NOMO-1 (cell line): Measurements from ENCODE around the gene ZFHX3.

Experiments used
- DNase-seq, 2 experiments: peaks; one replicate each; lab custom pipeline; 2025; ENCODE audit not compliant: unreplicated experiment in 2 of 2; lab: John Stamatoyannopoulos, UW

ZFHX3 gene

DNA sequence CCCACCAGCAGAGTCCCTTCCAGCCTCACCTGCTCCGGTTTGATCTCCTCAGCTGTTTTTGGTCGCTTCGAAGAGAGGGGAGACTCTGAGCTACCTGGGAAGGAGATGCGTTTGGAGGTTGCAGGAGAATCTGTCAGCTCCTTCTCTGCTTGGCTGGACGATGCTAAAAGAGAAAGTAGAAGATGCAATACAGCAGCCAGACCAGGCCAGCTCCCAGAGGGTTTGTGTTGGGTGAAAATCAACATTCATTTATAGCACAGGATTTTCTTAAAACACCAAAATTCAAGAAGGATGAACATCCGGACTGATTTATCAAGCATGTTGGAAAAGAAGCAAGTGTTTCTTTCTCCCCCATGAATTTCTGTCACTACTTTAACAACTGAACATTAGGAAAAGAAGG lies 236.1 kb downstream of the ZFHX3 start:
- DNase-seq = no peak

DNA sequence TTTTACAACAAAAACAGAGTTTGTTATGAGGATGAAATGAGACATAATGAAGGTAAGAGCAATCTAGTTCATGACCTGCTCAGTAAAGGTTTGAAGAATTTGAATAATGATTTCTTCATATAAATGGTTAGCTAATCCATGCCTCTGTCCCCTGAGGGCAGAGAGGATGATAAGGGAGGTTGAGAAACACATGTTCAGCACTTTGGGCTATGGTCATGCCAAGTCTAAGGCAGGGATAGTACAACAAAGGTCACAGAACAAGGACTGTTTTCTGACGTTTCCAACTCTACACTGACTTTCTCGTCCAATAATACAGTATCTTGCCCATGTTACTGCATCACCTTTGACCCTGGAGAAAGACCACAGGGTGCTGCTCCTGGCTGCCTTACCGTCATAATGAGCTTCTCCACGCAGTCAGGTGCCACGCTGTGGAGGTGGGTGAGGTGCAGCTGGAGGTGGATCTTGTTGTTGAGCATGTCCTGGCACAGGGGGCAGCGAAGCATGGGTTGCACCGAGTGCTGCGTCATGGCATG lies 236.7 kb downstream of the ZFHX3 start:
- DNase-seq = no peak

DNA sequence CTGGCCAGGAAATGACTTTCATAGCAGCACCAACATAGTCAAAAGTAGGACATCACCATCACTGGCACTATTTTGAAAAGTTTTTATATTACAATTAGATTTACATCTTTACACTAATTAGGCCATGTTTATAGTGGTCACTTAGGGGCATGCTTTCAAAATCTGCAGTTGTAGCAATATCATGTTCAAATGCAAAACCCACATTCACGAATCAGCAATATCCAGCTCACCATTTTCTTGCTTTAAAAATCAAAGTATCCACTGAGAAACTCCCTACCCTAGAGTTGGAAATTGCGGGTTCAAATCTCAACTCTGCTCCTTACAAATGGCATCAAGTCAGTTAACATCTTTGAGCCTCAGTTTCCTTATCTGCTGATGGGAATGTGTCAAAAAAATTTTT lies 237.4 kb downstream of the ZFHX3 start:
- no peak for DNase-seq

DNA sequence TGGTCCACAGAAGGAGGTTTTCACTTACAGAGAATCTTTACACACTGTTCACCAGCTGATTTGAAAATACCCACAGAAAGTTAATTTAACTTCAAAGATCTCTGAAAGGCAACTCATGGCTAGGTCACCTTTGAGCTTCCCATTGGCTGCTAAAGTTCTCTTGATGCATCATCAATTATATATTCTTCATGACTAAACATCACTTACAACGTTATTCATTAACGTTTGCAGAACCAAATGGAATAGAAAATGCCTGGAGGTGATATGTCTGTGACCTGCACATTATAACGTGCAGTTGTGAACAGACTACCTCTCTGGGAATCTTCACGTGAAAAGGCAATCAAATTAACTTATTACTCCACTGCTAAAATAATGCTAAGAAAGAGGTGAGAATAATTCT lies 238.5 kb downstream of the ZFHX3 start:
- DNase-seq = no peak

DNA sequence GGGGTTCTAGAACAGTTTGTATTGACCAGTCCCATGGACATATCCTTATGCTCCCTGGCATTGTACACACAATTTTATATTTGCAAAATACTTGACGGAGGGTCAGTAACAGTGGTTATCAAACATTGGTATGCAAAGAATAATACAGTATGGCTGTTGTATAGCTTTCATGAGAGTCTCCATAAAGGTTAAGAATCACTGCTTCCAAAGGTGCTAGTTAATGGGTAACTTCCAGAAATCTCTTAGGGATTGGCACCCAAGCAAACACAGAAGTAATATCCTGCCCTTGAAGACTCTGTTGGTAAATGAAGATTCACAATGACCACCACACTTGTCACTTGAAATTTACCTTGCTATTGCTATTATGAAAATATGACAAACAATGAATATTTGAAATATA lies 239.2 kb downstream of the ZFHX3 start:
- DNase-seq = no peak

DNA sequence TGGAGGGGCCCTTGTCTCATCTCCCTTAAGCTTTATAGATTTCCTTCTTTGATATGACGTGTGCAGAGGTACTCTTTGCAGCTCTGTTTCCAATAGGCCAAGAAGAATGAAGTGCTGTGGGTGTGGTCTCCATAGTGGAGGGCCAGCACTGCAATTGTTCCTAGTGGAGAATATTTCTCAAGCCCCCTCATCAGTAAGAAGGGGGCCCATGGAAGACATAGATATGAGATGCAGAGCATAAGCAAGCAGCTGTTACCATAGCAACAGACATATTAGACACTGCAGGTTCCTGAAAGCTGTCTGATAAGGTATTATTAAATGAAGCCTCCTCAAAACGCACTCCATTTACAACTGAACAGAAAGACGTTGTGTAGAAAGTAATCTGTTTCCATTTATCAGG lies 240.7 kb downstream of the ZFHX3 start:
- DNase-seq = no peak

DNA sequence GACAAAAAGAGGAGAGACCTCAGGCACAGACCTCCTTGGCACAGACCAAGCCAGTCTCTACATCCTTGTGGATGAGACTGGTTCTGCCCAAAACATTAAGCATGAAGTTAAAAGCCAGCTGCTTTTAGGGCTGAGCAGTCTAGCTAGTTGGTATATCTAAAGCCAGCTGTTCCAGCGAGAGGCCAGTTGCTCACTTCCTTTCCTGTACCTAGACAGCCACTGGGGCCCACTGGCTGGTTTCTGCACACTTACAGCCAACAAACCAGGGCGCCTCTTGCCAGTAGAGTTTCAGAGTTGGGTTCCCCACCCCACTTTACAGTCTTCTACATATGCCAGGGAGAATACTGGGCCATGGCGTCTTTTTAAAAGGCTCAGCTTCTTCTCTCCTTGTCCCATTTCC lies 242.4 kb downstream of the ZFHX3 start:
- no peak for DNase-seq

DNA sequence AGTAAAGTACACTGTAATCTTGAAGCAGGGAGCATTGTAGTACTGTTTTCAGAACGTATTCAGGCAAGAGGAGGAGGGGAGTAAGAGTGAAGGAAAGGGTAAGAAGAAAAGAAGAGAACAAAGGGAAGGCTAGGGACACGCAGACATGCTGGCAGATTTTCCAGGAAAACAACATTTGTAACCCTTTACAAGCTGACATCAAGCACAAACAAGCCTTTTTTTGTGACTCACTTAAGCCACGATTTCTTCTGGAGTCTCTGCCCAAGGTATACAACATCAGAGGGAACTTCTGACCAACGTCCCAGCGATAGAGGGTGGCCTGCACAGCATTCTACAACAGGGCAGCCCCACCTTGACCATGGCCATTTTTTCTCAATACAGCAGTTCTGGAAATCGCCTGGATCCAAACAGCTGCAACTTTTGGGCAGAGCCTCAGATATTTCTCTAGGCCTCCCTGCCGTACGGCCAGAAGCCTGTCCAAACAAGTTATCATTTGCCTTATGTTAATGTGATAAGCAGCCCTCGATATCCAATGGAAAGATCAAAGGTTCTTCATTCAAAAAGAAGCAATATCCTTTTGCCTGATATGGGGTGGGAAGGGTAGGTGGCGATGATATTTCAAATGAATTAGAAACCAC lies 247.3 kb downstream of the ZFHX3 start:
- DNase-seq = no peak

DNA sequence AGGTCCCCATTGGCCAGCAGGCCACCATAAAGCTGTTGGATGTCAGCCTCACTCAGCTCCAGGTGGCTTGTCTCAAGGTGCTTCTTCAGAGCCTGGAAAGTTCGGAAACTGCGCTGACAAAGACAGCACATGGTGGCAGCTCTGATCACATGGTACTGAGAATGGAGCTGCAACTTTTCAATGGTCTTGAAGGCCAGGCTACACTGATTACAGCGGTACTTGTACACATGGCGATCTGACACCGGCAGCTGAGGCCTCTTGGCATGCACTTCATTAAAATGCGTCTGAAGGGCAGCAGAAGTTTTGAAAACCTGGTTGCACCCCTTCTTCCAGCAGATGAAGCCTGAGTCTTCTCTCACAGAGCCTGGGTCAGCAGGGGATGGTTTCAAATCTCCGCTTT lies 249.7 kb downstream of the ZFHX3 start:
- no peak for DNase-seq

DNA sequence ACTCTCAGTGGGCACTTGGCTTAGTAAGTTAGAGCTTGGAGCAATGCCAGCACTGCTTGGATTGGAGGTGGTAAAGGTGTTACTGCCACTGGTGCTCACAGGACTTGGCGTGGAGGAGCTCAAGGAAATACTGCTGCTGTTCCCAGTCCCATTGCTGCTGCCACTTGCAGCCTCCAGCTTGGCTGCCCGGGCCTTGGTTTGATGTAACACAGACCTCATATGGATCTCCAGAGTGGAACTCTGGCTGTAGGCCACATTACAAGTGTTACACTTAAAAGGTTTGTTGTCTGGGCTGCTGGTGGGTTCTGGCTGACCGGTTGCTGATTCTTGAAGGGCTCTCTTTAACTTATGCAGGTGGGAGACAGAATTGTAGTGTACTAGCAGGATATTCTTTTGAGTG lies 250.3 kb downstream of the ZFHX3 start:
- no peak for DNase-seq

DNA sequence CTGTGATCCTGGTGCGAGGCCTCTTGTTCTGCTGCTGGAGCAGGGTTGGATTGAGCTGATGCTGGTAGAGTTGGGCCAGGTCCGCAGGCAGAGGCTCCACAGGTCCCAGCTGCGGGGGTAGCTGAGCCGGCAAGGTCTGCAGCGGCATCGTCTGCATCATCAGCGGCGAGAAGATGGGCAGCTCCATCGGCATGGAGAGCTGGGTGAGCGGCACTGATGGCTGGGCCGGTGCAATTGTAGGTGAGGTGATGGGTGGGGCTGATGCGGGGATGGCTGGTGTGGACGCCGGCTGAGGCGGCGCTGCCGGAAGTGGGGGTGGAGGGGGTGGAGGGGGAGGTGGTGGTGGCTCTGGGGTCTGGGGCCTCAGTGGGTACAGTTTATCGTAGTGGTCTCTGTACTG lies 251.7 kb downstream of the ZFHX3 start:
- no peak for DNase-seq

DNA sequence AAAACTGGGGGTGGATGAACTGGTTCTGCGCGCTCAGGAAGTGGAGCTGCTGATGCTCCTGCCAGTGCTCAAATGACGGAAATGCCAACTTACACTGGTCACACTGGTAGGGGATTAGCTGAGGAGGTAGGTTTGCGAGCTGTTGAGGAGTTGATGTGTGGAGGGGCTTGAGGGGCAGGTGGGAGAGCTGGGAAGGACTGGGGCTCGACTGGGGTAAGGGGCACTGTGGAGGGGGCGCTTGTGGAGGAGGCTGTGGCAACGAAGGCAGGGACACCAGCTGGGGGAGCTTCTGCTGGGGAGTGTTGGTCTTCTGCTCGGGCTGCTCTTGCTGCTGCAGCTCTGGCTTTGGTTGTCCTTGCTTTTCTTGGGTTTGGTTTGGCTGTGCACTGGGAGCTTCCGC lies 252.9 kb downstream of the ZFHX3 start:
- DNase-seq = no peak

DNA sequence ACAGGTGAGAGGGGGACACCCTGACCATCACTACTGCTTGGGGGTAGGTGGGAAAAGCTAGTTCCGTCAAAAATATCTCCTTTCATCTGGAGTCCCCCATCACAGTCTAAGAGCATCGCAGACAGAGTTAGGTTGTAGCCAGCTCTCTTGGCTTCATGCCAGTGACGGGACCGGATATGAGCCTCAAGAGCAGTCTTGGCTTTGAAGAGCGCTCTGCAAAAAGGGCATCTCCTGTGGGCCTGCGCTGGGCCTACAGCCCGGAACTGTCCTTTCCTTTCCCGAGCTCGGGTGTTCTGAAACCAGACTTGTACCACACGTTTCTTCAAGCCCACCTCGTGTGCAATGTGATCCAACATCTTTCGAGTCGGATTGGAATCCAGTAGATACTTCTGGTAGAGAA lies 253.6 kb downstream of the ZFHX3 start:
- no peak for DNase-seq

DNA sequence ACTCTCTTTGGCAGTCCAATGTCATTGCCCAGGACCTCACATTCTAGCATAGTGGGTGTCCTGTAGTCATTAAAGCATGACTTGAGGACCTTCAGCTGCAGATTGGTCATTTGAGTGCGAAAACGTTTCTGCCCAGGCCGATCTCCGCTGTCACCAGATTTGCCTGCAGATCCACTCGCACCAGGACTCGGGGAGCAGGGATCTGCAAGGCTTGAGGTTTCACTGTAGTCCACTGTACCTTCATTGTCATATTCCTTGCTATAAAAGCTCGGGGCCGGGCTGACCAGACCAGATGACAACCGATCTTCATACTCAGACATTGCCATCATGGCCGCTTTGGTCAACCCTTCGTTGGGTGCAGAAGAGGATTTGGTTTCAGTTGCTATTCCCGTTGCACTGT lies 254.2 kb downstream of the ZFHX3 start:
- DNase-seq = no peak

DNA sequence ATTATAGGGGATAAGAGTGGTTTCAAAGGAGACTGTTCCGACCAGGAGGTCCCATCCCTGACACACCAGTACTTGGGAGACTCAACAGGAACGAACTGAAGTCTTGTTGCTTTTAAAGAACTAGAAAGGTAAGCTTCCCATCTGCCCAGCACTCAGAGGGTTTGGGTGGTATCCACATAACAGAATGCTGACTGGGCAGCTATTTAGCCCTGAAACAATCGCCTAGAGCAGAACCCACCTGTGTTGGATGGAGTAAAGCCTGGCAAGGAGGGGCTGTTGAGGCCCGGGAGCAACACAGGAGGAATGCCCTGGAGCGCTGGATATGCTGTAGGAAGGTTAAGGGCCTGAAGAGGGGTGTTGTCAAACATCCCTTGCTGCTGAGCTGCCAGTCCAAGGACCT lies 254.9 kb downstream of the ZFHX3 start:
- DNase-seq = no peak

DNA sequence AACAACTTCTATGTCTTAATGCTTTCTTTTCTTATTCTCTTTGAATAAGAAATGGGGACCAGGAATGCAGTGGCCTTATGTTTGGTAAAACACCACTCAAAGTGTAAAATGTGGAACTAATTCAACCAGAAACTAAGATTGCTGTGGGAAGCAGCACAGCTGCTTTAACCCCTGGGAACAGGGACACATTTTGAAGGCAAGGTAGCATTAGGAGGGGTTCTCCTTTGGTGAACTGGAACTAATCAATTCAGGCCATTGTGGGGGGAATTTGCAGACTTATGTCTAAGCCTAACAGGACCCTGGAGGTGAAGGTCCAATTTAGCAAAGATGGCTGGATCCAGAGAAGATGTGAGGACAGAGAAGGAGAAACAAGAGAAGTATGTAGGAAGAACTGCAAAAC lies 256.1 kb downstream of the ZFHX3 start:
- DNase-seq = no peak

DNA sequence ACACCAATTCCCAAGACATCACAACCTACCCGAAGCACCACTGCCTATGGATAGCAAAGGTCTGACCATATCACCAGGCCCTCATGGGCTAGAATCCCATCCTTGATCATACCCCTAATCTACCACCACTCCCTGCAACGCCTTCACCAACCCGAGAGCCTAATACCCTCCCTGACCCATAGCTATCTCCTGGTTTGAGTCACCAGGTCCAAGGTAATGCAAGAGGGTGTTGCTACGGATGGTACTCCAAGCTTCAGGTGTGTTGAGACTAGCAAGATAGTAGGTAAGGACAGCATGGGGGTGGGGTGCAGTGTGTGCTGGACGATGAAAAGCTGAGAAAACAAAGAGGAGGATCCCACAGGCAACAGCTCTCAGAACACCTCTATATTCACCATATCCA lies 258.0 kb downstream of the ZFHX3 start:
- no peak for DNase-seq

DNA sequence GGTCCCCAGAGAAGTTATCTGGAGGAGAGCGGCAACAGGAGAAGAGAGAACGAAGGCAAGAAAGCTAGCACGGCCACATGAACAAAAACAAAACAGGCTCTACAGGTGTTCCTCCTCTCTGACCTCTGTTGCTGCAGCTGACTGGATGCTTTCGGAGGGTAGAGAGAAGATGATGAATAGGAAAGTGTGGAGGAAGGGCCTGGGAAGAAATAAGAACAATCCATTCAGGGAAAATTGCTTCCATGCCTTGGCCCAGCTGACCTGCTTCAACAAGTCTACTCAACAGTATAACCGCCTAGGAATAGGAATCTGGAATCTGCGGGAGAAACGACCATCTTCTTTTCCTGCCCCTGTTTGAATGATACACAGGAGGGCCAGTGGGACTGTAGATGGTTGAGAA lies 258.5 kb downstream of the ZFHX3 start:
- DNase-seq = no peak

DNA sequence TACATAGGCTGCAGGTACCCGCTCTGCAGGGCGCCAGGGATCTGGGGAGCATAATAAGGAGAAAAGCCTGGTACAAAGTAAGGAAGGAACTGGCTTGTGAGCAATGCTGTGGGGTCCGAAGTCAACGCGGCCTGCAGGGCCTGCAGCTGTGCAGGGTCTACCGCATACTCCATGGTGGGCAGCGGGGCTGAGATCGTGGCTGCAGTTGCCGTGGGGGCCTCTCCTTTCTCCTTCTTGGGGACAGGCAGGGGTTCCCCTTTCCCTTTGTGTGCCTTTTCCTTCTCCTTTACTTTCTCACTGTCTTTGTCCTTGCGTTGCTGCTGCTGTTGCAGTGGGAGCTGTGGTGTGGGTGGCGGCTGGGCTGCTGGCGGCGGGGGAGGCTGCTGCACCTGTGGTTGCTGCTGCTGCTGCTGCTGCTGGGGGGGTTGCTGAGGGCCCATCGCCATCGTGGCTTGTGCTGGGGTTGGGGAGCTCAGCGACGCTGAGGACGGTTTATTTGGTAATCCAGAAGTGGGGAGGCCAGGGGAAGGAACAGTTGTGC lies 259.6 kb downstream of the ZFHX3 start:
- DNase-seq = no peak

DNA sequence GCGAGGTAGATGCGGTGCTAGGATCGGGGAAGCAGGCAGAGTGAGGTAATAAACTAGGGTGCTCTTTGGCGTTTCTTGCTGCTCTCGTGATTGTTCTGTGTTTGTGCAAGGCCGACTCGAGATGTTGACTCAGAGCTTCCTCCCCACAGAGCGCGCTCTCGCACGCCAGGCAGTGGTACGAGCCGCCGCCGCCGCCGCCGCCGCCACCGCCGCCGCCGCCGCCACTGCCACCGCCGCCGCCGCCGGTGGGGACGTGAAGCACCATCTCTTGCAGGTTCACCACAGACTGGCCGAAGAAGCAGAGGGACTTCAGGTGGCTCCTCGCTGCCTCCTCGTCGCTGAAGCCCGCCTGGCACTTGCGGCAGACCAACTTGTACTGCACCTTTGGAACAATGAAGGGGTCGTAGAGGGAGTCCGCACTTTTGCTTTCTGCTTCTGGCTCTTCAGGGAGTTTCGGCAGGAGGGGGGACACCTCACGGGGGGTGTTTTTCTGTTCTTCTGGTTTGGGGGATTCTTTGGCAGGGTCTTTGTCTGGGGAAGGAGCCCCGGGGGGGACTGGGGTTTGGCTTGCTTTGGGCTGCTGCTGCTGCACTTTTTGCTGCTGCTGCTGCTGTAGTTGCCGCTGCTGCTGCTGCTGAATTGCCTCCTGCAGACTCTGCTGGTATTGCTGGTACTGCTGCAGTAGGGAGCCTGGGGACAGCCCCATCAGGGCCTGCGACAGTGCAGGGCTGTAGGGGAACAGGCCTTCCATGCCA lies 260.2 kb downstream of the ZFHX3 start:
- peak; percentile 88 to 90 for DNase-seq

DNA sequence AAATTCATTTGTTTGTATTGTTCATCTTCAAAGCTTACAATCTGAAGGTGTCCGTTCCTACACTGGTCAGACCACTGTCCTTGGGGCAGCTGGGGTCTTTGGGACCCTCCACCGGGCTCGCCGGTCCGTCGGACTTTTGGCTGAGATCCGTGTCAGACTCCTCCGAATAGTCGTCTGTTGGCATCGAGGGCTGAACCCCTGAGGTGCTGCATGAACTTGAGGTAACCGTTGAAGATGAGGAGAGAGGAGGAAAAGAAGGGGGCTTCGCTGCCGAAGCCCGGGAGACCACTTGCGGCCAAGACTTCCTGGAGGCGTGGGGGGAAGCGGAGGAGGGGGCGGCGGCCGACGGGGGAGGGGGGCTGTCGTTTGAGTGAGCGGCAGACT lies 260.8 kb downstream of the ZFHX3 start:
- DNase-seq = no peak

DNA sequence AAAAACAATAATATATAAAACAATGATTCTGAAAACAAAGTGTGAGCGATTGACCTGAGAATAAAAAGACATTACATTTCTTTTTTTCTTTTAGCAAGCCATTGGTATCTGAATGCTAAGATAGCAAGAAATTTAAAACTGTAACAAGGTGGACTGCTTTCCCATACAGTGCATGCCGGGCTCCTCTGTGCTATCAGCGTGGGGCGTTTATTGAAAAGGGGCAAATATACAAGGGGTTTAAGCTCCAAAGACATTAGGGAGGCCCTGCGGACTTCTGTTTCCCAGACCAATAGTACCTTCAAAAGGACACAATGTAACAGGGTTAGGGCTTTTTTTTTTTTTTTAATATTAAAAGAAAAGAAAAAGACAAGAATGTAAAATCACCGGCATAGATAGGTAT lies 261.3 kb downstream of the ZFHX3 start:
- DNase-seq = no peak
